HUDEP-2 (cell line): ENCODE results near the gene MEIS3.
"Not testable (repeated sequence)": the region's sequence is repeated elsewhere in the genome, so short reads cannot be mapped to it uniquely, and the experiment has no call there.

Source experiments
- DNase-seq, 76 experiments: peaks; one replicate each; lab custom pipeline; 2025; ENCODE audit not compliant: unreplicated experiment in 76 of 76; lab: John Stamatoyannopoulos, UW

MEIS3 gene

DNA sequence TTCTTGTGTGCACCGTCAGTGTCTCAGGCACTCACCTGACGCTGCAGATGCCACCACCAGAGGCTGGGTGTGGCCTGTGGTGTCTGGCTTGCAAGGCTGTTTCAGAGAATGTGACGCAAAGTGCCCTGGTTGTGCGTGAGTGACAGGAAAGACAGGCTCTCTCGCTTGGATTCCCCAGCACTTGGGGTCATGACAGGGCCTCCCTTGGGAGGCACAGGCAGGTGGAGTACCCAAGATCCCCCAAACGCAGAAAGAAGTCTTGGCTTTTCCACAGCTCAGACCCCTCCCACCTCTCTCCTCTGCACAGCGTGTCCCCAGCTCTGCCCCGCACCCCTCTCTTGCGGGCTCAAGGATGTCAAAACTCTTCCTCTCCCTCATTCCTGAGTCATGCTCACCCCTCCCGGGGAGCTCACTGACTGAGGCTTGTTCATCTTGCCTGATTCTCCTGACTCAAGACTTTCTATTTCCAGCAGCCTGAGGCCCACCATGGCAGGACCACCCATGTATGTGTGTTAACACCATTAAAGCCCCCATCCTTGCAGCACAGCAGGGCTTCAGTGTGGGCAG is 49.2 kb downstream of the MEIS3 start:
- DNase-seq = no peak

DNA sequence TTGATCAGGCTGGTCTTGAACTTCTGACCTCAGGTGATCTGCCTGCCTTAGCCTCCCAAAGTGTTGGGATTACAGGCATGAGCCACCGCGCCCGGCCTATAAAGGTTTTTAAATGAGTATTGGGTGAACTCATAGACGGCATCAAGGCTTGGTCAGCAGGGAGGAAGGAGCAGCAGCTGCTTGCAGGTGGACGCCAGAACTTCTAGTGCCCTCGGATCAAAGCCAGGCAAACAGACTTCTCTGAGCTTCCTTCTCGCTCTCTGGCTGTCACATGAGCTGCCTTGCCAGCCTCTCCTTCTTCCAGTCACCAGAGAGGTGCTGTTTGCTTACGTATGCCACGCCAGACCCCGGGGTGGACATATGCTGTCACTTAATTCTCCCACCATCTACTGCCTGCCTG is 53.9 kb downstream of the MEIS3 start:
- DNase-seq = not testable (repeated sequence)

DNA sequence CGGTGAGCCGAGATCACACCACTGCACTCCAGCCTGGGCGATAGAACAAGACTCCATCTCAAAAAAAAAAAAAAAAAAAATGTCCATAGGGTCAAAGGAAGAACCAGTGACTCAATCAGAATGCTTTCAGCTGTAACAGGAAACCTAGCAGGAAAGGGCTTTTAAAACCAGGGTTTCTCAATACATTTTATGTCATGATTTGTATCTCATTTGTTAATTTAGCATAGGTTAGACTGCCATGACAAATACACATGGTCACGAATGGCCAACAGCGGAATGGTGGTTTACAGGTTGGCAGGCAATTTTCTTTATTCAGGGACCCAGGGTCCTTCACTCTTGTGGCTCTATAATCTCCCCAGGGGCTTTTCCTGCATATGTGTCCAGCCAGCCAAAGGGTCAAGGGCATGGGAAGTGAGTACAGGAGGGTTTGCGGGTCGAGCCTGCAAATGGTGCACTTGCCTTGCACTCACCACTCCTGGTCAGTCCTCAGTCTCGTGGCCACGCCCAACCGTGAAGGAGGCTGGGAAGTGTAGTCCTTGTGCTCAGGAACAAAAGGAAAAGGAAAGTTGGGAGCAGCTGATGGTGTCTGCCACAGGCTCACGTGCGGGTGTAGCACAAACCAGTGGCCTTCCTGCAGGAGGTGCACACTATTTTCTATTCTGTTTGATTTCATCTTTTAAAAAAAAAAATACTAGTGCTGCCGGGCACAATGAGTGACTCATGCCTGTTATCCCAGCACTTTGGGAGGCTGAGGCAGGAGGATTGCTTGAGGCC is 55.4 kb downstream of the MEIS3 start:
- DNase-seq = no peak

DNA sequence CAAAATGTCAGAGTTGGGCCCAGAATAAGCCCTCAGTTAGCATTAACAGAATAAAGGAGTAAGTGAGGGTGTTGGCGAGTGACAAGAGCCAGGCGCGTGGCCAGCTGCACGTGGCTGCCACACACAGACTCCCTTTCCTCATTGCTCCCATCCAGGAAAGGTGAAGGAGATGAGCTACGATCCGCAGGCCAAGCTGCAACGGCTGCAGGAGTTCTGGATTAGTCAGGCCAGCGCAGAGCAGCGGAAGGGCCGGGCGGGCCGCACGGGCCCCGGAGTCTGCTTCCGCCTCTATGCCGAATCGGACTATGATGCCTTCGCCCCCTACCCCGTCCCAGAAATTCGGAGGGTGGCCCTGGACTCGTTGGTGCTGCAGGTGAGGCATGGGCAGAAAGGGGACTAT is 57.0 kb downstream of the MEIS3 start:
- DNase-seq = no peak

DNA sequence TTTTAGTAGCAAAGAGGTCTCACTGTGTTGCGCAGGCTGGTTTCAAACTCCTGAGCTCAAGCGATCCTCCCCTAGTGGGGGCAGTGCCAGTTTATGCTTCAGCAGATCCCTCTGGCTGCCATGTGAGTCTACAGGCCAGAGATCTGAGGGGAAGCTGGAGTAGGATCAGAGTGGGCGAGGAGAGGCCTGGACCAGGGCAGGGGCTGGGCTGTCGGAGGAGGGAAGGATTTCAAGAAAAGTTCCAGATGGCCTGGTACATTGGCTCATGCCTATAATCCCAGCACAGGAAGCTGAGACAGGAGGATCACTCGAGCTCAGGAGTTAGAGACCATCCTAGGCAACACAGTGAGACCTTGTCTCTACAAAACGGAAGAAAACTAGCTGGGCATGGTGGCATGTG is 60.4 kb downstream of the MEIS3 start:
- DNase-seq = no peak

DNA sequence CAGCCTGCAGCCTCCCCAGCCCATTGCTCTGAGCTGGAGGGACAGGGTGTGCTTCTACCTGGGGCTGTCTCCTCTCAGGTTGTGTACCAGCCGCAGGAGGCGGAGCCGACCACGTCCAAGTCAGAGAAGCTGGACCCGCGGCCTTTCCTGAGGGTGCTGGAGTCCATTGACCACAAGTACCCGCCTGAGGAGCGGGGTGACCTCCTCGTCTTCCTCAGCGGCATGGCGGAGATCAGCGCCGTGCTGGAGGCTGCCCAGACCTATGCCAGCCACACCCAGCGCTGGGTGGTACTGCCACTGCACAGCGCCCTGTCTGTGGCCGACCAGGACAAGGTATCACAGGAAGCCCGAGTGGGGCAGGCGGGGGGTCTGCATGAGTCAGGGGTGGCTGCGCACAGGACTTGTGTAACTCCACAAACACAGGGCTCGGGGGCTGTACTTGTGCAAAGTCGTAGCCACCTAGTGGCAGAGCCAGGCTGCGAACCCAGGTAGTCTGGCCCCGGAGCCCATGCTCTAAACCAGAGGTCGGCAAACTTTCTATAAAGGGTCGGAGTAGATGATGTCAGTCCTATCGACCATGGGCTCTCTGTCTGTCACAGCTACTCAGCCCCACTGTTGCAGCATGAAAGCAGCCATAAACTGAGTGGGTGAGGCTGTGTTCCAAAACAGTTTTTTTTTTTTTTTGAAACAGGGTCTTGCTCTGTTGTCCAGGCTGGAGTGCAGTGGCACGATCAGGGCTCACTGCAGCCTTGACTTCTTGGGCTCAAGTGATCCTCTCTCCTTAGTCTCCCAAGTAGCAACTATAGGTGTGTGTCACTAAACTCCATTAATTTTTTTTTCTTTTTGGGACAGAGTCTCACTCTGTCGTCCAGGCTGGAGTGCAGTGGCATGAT is 61.3 kb downstream of the MEIS3 start:
- peak in 12 of 76 experiments; percentile 10 to 30 (median 22) for DNase-seq

DNA sequence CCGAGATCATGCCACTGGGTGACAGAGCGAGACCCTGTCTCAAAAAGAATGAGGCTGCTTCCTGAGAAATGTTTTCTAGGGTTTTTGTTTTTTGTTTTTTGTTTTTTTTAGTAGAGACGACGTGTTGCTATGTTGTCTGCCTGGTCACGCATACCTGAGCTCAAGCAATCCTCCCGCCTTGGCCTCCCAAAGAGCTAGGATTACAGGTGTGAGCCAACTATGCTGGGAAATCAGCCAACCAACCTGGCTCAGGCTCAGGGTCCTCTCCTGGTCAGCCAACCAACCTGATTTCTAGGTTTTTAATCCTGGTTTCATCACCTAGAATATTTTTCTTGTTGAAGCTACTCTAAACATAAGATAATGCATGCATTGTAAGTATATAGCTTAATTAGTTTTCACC is 62.4 kb downstream of the MEIS3 start:
- DNase-seq = no peak

DNA sequence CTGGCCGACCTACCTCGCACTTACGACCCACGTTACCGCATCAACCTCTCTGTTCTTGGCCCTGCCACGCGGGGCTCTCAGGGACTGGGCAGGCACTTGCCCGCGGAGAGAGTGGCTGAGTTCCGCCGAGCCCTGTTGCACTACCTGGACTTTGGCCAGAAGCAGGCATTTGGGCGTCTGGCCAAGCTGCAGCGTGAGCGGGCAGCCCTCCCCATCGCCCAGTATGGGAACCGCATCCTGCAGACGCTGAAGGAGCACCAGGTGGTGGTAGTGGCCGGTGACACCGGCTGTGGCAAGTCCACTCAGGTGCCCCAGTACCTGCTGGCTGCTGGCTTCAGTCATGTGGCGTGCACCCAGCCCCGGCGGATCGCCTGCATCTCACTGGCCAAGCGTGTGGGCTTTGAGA is 66.0 kb downstream of the MEIS3 start:
- DNase-seq = no peak
